Mammary epithelial cell (primary cell): Measurements from ENCODE around the gene MYO9A.

Experiments
- EZH2 ChIP-seq: IDR thresholded peaks from 2 replicates; pipeline ENCODE4 v1.6.1; 2012; ENCODE audit warnings: low read length, inconsistent platforms, borderline replicate concordance
- TF ChIP-seq, protein P1 (sequence below), 2 donors: IDR thresholded peaks in 1 of 2; conservative IDR thresholded peaks in 1 of 2; 2 replicates each; pipeline ENCODE4 v1.5.1; 2011 to 2012; ENCODE audit warnings: inconsistent platforms in 2 of 2, low read length in 2 of 2, mild to moderate bottlenecking in 2 of 2, control low read depth in 1 of 2, low read depth in 1 of 2; ENCODE audit not compliant: insufficient read depth in 1 of 2; ENCODE audit errors: extremely low read depth in 1 of 2

DNA sequence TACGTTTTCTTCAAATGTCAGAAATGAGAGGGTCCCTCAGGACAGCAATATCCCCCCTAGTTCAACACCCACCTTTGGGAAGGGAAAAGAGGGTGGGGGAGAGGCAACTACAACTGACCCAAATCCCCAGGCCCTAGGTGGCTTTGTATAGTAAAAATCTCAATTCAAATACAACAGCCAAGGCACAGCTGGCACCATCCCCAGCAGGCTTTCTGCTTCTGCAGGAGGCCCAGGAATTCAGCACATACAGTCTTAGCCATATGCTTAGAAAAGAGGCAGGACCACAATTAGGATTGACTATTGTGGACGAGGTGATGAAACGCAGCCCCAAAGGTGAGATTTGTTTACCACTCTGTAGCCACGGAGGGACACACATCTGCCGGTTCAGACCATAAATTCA lies 291.8 kb downstream of the MYO9A start:
- TF ChIP-seq, protein P1, sequence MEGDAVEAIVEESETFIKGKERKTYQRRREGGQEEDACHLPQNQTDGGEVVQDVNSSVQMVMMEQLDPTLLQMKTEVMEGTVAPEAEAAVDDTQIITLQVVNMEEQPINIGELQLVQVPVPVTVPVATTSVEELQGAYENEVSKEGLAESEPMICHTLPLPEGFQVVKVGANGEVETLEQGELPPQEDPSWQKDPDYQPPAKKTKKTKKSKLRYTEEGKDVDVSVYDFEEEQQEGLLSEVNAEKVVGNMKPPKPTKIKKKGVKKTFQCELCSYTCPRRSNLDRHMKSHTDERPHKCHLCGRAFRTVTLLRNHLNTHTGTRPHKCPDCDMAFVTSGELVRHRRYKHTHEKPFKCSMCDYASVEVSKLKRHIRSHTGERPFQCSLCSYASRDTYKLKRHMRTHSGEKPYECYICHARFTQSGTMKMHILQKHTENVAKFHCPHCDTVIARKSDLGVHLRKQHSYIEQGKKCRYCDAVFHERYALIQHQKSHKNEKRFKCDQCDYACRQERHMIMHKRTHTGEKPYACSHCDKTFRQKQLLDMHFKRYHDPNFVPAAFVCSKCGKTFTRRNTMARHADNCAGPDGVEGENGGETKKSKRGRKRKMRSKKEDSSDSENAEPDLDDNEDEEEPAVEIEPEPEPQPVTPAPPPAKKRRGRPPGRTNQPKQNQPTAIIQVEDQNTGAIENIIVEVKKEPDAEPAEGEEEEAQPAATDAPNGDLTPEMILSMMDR (conservative IDR thresholded peaks at IDR 0.05 in 1 of 2, IDR thresholded peaks at IDR 0.05 in 1 of 2; ENCODE audit: extremely low read depth in 1 of 2, insufficient read depth in 1 of 2, low read depth in 1 of 2, low read length in 2 of 2) = no peak
- TF ChIP-seq EZH2 = no peak
